HG03045 (cell line): ENCODE data around the gene FAP.

Source experiments
- ATAC-seq: cut with Tn5 transposase; IDR thresholded peaks from one replicate; pipeline ENCODE4 v1.9.1; 2021; ENCODE audit warnings: mild to moderate bottlenecking, moderate library complexity; ENCODE audit not compliant: unreplicated experiment

FAP gene

GRCh38 chr2:162197069-162197825 is 46.0 kb downstream of the FAP start:
- no peak for ATAC-seq

- ATAC-seq: no peak
These were observed 46.6 kb downstream of the FAP start for GRCh38 chr2:162196638-162197037.

DNA sequence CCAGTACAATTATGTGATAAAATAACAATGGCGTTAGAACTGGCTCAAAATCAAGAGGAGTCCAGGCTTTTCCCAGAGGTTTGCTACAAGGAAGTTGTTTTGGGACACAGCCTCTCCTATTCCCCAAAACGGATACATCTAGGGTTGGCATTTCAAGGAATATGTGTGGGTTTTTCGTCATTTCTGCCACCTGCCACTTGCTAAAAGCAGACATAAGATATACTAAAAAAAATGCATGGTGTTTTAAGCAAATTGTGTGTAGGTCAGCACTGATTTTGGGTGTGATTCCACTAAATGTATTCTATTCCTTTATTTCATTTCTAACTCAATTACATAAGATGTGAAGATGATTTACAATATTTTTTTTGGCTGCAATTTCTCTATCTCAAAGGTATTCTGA is 54.8 kb downstream of the FAP start:
- no peak for ATAC-seq

- no peak for ATAC-seq
These were observed 57.6 kb downstream of the FAP start for GRCh38 chr2:162185541-162186232.

DNA sequence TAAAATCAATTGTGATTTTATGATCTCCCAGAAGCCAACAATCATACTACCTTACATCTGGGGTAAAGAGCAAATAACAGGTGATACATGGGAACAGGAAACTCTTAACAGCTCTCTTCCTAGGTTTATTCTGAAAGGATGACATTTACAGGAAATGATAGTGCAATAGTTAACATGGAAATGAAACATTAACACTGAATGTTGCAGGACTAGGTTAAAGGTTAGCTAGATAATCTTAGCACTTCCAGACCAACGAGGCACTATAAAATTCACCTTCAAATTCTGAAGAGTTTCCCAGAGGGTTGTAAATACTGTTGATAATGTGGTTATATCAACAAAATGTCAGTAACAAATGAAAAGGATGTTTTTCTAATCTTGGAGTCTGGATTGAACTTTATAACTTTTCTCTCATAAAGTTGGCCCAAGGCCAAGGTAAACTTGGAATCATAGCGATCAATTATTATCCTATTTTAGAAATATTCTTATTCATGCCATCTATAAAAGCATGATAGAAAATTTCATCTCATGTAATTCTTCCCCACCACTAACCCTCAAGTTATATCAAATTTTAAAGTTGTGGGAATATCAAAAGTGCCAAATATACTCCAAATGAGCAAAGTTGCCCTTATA is 58.3 kb downstream of the FAP start:
- ATAC-seq: no peak

GRCh38 chr2:162184359-162184758 is 58.9 kb downstream of the FAP start:
- no peak for ATAC-seq

DNA sequence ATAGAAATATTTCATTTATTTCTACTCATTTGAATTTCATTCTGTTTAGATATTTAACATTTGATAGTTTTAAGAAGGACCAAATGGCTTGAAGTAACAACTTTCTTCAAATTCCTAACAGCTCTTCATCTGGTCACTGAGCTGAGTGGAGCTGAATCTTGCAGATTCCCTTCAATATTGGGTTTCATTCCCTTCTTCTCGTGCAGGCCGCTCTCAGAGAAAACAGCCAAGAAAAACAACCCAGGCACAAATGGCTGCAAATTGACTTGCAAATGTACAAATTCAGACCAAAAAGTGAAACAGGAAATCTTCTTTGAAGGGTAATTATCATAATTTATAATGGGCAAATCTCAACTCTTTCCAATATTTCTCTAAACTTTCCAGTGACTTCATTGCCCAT is 60.9 kb downstream of the FAP start:
- no peak for ATAC-seq

- no peak for ATAC-seq
These were observed 65.9 kb downstream of the FAP start for GRCh38 chr2:162177301-162177700.

DNA sequence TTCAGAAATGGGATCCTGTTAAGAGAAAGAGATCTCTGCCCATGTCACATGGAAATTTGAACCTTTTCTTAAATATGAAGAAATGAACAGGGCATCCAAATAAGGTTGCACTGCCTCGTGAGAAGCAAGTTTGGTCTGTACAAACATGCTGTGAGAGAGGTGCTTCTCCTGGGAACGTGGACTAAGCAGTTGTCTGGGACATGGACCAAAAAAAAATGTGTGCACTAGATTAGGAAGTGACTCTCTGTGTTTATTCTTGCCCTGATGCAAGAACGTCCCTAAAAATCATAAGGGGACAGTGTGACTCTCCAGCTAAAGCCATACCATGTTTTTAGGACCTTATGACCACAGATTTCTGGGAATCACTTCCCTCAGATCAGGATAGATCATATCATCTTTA is 67.5 kb downstream of the FAP start:
- no peak for ATAC-seq

- no peak for ATAC-seq
These were observed 68.5 kb downstream of the FAP start for GRCh38 chr2:162174746-162175145.

- no peak for ATAC-seq
These were observed 70.4 kb downstream of the FAP start for GRCh38 chr2:162172802-162173370.

DNA sequence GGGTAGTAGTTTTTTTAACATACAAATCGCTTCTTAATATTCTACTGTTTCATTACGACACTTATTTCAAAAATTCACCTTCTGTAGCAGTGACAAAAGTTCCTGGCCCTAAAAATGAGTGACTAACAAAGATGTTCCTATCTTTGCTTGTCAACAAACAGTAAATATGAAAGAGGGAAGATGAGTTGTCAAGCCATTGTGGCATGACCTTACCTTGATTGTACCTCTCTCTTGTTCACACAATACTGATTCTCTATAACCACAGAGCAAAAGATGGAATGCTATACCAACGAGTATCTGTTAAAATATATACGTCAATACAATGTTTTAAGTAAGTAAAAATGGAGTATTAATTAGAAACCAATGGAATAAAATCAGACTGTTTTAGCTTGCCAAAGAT is 76.5 kb downstream of the FAP start:
- ATAC-seq: no peak

DNA sequence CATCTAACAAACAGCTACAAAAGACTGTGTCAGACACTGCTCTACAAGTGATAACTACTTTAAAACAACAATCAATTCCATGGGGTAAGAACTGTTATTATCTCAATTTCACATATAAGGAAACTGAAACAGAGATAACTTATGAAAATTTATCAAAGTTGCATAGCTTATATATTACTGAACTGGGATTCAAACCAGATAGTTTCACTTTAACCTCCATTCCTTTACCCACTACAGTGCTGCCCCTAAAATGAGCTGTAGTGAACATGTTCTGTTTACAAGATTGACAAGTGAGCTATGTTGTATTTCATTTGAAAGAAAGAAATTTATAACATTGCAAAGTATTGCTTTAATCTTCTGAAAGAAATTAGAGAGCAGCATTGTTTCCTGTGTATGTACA is 77.1 kb downstream of the FAP start:
- no peak for ATAC-seq

- ATAC-seq: no peak
These were observed 78.4 kb downstream of the FAP start for GRCh38 chr2:162164802-162165201.

GRCh38 chr2:162159446-162159845 is 83.8 kb downstream of the FAP start:
- ATAC-seq: no peak

DNA sequence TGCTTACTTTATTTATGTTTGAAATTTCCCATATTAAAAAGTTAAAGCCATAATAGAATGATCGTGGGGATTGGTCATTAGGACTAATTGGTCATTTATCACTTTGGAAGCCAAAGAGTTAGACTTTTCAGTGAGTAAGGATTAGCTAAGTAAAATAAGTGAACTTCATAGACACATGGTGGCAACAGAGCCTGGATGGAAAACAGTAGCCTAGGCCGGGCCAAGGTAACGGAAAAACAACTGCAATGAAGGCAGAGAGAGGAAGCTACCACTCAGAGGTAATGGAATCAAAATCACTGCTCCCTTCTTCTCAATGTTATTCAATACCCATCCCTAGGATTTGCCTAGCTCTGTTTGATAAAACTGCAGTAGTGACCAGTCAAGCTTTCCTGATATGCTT is 87.1 kb downstream of the FAP start:
- ATAC-seq: no peak

- no peak for ATAC-seq
These were observed 88.2 kb downstream of the FAP start for GRCh38 chr2:162155093-162155492.

DNA sequence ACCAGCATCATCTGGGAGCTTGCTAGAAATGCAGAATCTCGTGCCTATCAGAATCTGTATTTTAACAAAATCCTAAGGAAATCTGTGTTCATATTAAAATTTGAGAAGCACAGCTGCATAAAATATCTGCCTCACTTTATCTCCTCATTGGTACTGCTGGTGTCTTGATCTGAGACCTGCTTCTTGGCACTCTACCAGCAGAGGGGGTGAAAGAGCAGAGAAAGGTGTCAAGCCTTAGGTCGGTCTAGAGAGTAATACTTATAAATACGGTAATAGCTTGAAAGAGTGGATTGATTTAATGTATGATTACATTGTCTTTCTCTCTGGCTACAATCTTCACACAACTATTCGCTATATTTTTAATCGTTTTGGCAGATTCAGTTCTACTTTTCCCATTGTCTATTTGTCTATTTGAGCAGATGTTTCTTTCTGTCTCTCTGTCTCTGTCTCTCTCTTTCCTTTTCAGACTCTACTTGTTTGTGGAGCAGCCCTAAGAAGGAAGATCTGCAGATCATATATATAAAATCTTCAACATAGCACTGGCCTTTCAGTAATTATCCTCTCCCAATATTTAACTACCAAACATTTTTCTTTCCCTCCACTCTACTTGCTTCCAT is 89.5 kb downstream of the FAP start:
- ATAC-seq: peak; percentile 96

- ATAC-seq: no peak
These were observed 91.1 kb downstream of the FAP start, which contains the start of gene GCG for GRCh38 chr2:162152147-162152546. TSS of gene GCG (minus strand) at chr2:162152247. CDS start at chr2:162149178, 3,069 bp downstream.

- ATAC-seq: no peak
These were observed 93.3 kb downstream of the FAP start for GRCh38 chr2:162149940-162150339.

DNA sequence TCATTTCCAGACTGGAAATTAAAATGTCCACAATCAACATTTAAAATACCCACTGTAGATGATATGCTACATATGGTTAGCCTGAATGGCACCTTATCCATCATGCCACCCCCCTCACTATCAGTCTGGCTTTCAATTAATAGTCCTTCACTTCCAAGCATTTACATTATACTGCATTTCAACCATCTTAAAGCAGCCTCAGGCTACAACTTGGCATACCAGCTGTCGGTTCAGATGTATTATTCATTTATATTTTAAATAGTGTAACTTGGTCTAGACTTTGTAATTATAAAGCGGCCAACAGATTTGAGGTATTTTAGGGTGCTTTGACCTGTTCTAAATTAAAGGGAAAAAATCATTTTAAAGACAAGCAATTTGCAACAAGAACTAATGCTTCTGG is 93.8 kb downstream of the FAP start:
- ATAC-seq: no peak
